BLaER1 (cell line): ENCODE measurements around the gene C6orf89.

Experiments
- H3K27ac ChIP-seq: shearing (Covaris generic); formaldehyde crosslinking; 2 replicates; pipeline ENCODE4 v1.8.1; 2022
- H3K27me3 ChIP-seq: shearing (Covaris generic); formaldehyde crosslinking; 2 replicates; pipeline ENCODE4 v1.8.1; 2022
- H3K36me3 ChIP-seq: shearing (Covaris generic); formaldehyde crosslinking; 2 replicates; pipeline ENCODE4 v1.8.1; 2022
- H3K4me1 ChIP-seq: shearing (Covaris generic); formaldehyde crosslinking; 2 replicates; pipeline ENCODE4 v1.8.1; 2022
- H3K4me2 ChIP-seq: shearing (Covaris generic); formaldehyde crosslinking; 2 replicates; pipeline ENCODE4 v1.8.1; 2022
- H3K4me3 ChIP-seq: shearing (Covaris generic); formaldehyde crosslinking; 2 replicates; pipeline ENCODE4 v1.8.1; 2022
- H3K9ac ChIP-seq: shearing (Covaris generic); formaldehyde crosslinking; 2 replicates; pipeline ENCODE4 v1.8.1; 2022
- H3K9me3 ChIP-seq: shearing (Covaris generic); formaldehyde crosslinking; 2 replicates; pipeline ENCODE4 v1.8.1; 2022
- H4K20me1 ChIP-seq: shearing (Covaris generic); formaldehyde crosslinking; 2 replicates; pipeline ENCODE4 v1.8.1; 2022
- Cebpa-rat ChIP-seq: shearing (Covaris generic); IDR thresholded peaks from 2 replicates; pipeline ENCODE4 v1.8.1; 2022

C6orf89 gene

DNA sequence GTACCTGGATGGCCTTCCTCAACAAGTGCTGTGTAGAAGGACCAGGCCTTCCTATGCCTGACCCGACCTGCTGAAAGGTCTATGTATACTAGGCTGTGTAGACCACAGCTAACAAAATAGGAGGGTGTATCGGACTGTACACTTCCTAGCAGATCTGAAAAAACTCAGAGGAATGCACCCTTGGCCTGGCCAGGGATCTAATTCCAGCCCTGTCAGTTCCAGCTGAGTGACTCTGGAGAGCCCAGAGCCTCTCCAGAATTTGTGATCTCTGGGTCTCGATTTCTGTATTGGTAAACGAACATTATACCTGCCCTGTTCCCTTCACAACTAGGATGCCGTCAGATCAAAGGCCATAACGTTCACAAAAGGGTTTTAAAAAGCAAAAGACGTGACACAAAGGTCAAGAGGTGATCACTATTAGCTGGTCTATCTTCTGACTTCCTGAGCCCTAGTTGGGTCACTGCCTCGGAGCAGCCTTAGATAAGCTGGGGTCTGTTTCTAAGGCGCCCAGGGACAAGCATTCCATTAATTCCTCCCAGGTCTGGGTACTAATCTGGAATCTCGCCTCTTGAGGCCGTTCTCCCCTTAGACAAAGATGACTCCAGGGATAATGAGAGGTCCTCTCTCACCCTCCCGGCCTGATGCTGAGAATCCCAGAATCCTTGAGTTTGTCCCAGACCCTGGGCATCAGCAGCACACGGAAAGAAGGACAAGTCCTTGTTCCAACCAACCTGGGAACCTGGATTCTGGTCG is 86.3 kb downstream of the C6orf89 start:
- peak overlapping the region; percentile 24; the same call in 1 of the 2 replicates for H3K27ac ChIP-seq
- no peak overlapping the region for H3K4me3 ChIP-seq
- peaks cover 51% of the 10 kb centered on the region for H3K4me1 ChIP-seq
- H3K4me2 ChIP-seq = peak overlapping the region; percentile 64
- H3K27me3 ChIP-seq = no peaks in the 10 kb centered on the region
- H3K36me3 ChIP-seq = peaks cover 100% of the 10 kb centered on the region
- TF ChIP-seq Cebpa-rat = no peak
- H3K9me3 ChIP-seq = no peaks in the 10 kb centered on the region
- H4K20me1 ChIP-seq = peaks cover 96% of the 10 kb centered on the region
- H3K9ac ChIP-seq = peak overlapping the region; percentile 36; the same call in 1 of the 2 replicates

DNA sequence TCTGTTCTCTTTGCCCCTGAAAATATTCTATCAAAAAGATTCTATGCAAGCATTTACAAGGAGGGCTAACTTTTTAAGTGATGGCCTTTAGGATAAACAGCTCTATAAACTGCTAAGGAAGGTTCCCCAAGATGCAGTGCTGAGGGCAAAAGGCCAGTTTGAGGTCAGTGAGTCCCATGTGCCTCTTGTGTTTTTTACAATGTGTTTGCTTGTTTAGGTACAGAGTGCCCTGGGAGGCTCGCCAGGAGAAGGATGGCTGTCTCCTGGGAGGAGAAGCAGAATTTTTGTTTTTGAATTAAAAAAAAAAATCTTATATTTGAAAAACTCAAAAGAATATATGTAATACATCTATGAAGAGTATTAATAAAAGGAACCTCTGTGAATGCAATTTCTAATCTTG is 87.4 kb downstream of the C6orf89 start:
- peak overlapping the region; percentile 64; the same call in 1 of the 2 replicates for H3K4me2 ChIP-seq
- no peak overlapping the region for H3K9ac ChIP-seq
- H4K20me1 ChIP-seq = peaks cover 96% of the 10 kb centered on the region
- H3K4me1 ChIP-seq = peaks cover 59% of the 10 kb centered on the region
- H3K4me3 ChIP-seq = no peak overlapping the region
- no peak overlapping the region for H3K27ac ChIP-seq
- H3K36me3 ChIP-seq = peaks cover 100% of the 10 kb centered on the region
- no peak for TF ChIP-seq Cebpa-rat
- no peaks in the 10 kb centered on the region for H3K27me3 ChIP-seq
- H3K9me3 ChIP-seq = no peaks in the 10 kb centered on the region

DNA sequence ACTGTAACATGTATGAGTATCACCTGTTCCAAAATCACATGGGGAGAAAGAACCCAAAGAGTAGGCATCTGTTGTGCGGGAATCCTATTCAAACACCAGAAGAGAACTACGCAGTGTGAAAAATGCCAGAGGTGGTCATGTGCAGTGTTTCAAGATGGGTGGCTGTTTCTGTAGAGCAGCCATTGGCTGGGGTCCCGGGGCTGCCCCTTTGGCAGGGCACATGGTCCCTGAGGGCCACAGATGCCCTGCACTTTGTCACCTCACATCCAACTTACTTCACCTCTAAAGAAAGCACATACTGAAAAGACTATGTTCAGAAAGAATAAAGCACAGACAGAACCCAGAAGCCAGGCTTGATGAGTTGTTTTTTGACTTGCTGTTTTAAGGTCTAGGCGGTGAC is 87.9 kb downstream of the C6orf89 start:
- Histone ChIP-seq H3K9ac (no peak overlapping the region), H3K27me3 (no peaks in the 10 kb centered on the region), H4K20me1 (peaks cover 96% of the 10 kb centered on the region), H3K36me3 (peaks cover 100% of the 10 kb centered on the region), H3K9me3 (no peaks in the 10 kb centered on the region), H3K4me1 (peaks cover 60% of the 10 kb centered on the region), H3K4me3 (no peak overlapping the region), H3K27ac (no peak overlapping the region), H3K4me2 (no peak overlapping the region)
- no peak for TF ChIP-seq Cebpa-rat

DNA sequence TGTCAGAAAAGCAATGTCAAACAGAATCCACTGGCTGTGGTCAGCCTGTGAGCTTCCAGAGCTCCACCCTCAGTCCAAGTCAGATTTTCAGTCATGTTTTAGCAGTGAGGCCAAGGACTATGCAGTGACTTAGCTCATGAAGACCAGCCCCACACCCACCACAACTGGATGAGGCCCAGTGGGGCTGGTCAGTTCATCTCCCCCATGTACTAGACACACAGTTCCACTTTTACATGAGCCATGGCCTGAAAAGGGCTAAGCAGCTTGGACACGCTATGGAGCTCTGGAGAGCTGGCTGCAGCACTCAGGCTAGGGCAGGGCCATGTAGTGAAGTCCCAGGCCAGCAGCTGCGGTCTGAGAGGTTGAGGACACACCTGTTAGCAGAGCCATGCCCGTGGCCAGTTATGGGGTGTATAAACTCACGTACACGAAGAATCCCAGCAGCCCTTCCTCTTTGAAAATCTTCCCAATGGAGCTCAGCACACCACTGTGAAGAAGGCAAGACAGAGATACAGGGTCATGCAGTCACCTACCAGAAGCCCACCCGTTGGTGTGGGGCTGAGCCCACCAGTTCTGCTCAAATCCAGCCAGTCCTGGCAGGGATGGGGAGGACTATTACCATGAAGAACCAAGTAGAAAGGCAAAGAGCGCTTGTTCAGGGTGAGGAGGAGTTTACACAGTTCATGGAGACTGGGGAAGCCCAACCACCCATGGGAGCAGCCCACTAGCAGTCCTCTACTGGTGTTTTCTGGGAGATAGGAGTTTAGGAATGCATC is 89.7 kb downstream of the C6orf89 start:
- Histone ChIP-seq H3K9ac (0 out of 2 replicates have a peak overlapping the region, but pooled peaks have one; percentile 31), H3K36me3 (peaks cover 94% of the 10 kb centered on the region)

DNA sequence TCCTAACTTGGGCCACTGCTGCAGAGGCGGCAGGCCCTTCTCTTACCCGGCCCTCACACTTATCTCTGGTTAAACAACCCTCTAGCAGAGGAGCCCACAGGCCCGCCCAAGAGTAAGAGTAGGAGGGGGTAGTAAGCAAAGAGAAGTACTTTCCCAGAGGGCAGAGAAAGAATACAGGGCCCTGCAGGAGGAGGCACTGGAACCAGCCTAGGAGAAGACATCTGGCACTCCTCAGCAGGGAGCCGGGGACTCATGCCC is 90.2 kb downstream of the C6orf89 start:
- Histone ChIP-seq H3K9ac (no peak overlapping the region), H3K4me3 (no peak overlapping the region), H4K20me1 (peaks cover 100% of the 10 kb centered on the region), H3K4me2 (no peak overlapping the region), H3K4me1 (peaks cover 82% of the 10 kb centered on the region), H3K36me3 (peaks cover 94% of the 10 kb centered on the region), H3K27me3 (no peaks in the 10 kb centered on the region), H3K9me3 (no peaks in the 10 kb centered on the region), H3K27ac (no peak overlapping the region; the same call in 1 of the 2 replicates)
- no peak for TF ChIP-seq Cebpa-rat

More for the DNA sequence above, 89.7 kb downstream of the C6orf89 start:
- Histone ChIP-seq H3K27ac (peak overlapping the region; percentile 12; the same call in 1 of the 2 replicates), H4K20me1 (peaks cover 99% of the 10 kb centered on the region), H3K9me3 (no peaks in the 10 kb centered on the region), H3K4me2 (peak overlapping the region; percentile 35; the same call in 1 of the 2 replicates), H3K27me3 (no peaks in the 10 kb centered on the region), H3K4me1 (peaks cover 77% of the 10 kb centered on the region), H3K4me3 (no peak overlapping the region)
- TF ChIP-seq Cebpa-rat = no peak

DNA sequence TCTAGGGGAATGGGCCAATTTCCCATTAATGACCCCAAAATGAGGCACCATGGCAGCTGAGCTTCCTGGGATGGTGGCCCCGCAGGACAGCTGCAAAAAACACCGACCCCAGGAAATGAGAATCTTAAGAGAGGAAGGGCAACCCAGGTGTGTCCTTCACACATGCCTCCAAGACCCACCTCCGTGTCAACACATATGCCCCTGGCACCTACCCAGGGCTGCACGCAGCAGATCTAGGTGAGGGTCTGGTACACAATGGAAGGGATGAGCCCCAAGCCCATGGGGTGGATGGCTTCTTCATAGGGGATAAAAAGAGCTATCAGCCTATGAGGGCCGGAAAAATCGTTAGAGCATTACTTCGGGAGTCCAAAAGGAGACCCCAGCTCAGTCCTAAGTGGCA is 90.8 kb downstream of the C6orf89 start:
- H3K36me3 ChIP-seq = peaks cover 94% of the 10 kb centered on the region
- peaks cover 100% of the 10 kb centered on the region for H4K20me1 ChIP-seq
- H3K4me2 ChIP-seq = no peak overlapping the region
- no peak overlapping the region for H3K27ac ChIP-seq
- H3K27me3 ChIP-seq = no peaks in the 10 kb centered on the region
- TF ChIP-seq Cebpa-rat = no peak
- H3K9ac ChIP-seq = no peak overlapping the region
- H3K4me3 ChIP-seq = no peak overlapping the region
- peaks cover 84% of the 10 kb centered on the region for H3K4me1 ChIP-seq
- no peaks in the 10 kb centered on the region for H3K9me3 ChIP-seq

DNA sequence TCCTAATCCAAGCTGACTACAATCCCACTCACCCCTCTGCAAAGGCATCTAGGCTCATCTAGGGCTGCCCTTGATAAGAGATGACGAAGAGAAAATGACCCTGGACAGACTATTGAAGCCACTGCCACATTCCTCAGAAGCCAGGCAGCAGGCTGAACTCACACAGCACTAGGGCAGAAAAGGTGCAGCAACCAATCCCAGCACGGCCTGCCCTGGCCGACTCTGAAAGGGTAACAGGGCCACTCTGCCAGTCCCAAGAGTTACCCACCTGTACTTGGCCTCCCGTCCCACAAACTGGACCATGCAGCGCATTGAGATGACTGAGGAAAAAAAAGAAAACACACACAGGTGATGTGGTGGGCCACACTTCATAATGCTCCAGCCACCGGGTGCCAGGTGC is 91.2 kb downstream of the C6orf89 start:
- Histone ChIP-seq H3K36me3 (peaks cover 94% of the 10 kb centered on the region), H4K20me1 (peaks cover 100% of the 10 kb centered on the region), H3K9me3 (no peaks in the 10 kb centered on the region), H3K4me1 (peaks cover 84% of the 10 kb centered on the region), H3K9ac (no peak overlapping the region), H3K27ac (no peak overlapping the region), H3K4me2 (no peak overlapping the region), H3K4me3 (no peak overlapping the region), H3K27me3 (no peaks in the 10 kb centered on the region)
- TF ChIP-seq Cebpa-rat = no peak

DNA sequence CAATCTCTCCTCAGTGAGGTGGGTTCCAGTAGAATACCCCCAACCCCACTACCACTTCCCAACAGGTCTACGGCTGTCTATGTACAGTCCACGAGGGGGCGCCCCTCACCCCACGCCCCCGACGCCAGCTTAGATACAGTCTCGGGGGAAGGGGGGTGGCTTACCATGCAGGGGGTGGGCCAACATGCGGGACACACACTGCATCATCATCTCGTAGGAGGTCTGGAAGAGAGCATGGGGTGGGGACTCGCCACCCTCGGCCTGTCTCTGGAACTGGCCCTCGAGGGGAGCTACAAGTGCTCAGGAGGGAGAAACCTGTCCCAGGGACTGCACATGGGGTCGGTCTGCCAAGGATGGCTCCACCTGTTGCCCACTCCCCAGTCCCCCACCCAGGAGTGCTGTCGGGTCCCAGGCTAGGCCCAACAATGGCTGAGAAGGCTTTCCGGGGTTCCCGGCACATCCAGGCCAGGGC is 91.8 kb downstream of the C6orf89 start:
- Histone ChIP-seq H3K4me2 (no peak overlapping the region), H4K20me1 (peaks cover 100% of the 10 kb centered on the region), H3K9me3 (no peaks in the 10 kb centered on the region), H3K4me3 (no peak overlapping the region), H3K27ac (no peak overlapping the region), H3K9ac (no peak overlapping the region), H3K36me3 (peaks cover 93% of the 10 kb centered on the region), H3K4me1 (peaks cover 82% of the 10 kb centered on the region), H3K27me3 (no peaks in the 10 kb centered on the region)
- TF ChIP-seq Cebpa-rat = no peak
